ENCODE data around the gene KCNIP3.

DNA sequence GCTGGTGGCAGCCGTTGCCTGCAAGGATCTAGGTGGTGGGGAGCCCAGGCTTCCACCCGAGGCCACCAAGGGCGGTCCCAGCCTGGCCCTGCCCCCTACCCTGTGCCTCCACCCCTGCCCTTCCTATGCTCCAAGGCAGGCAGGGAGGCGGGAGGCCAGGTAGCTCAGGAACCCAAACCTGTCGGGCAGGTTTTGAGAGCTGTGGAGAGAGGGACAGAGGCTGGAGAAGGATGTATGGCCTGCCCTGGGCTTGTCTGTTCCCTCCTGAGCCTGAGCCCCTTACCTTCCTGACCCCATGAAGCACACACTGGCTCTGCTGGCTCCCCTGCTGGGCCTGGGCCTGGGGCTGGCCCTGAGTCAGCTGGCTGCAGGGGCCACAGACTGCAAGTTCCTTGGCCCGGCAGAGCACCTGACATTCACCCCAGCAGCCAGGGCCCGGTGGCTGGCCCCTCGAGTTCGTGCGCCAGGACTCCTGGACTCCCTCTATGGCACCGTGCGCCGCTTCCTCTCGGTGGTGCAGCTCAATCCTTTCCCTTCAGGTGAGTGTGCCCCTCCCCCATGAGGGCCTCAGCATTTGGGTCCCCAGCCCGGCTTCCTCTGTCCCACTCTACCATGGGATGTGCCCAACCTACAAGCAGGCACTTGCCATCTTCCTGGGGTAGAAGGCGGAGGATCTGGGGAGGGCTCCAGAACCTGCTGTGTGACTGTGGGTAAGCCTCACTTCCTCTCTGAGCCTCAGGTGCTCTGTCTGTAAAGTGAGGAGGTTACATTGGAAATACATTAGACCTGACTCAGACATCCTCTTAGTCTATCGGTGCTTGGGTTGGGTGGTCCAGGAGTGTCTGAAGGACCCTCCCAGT lies 22.6 kb upstream of the KCNIP3 start, which contains the start of gene PROM2:
- TF ChIP-seq, protein P1, sequence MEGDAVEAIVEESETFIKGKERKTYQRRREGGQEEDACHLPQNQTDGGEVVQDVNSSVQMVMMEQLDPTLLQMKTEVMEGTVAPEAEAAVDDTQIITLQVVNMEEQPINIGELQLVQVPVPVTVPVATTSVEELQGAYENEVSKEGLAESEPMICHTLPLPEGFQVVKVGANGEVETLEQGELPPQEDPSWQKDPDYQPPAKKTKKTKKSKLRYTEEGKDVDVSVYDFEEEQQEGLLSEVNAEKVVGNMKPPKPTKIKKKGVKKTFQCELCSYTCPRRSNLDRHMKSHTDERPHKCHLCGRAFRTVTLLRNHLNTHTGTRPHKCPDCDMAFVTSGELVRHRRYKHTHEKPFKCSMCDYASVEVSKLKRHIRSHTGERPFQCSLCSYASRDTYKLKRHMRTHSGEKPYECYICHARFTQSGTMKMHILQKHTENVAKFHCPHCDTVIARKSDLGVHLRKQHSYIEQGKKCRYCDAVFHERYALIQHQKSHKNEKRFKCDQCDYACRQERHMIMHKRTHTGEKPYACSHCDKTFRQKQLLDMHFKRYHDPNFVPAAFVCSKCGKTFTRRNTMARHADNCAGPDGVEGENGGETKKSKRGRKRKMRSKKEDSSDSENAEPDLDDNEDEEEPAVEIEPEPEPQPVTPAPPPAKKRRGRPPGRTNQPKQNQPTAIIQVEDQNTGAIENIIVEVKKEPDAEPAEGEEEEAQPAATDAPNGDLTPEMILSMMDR (conservative IDR thresholded peaks at IDR 0.05) = no peak
- 0 out of 2 replicates have a peak, but pooled peaks have one; percentile 38 for TF ChIP-seq ZFX (IDR thresholded peaks at IDR 0.05)

All from C4-2B (cell line).